ENCODE results near the gene TMC6.

GRCh38 chr17:78130090-78130436 is 1.5 kb upstream of the TMC6 start:
- TF ChIP-seq POLR2AphosphoS5 (IDR thresholded peaks at IDR 0.05; ENCODE audit: insufficient read depth in 1 of 2, low read depth in 1 of 2) (no peak), CTCF (IDR thresholded peaks at IDR 0.05) (no peak), POLR2A (IDR thresholded peaks at IDR 0.05) (no peak)

Measured in vagina (tissue), 2 donors.